ENCODE measurements around the gene ARHGEF7.

- TF ChIP-seq CTCF (IDR thresholded peaks at IDR 0.05) (no peak), POLR2A (IDR thresholded peaks at IDR 0.05) (no peak)
Observed at GRCh38 chr13:111265701-111266035, 150.6 kb downstream of the ARHGEF7 start.
